GM23248 (cell line): Measurements from ENCODE around the gene BYSL. TPM values are rescaled to one million over a fixed set of nuclear protein-coding genes. Genes with fewer than 3 reads are reported as not detected.

ENCODE experiments used
- DNase-seq: peaks from one replicate; pipeline ENCODE4 v3.0.0-alpha.2; 2015
- H2AFZ ChIP-seq: fragments of 200-600 bp; sonication (generic); 2 replicates; pipeline ENCODE4 v1.6.1; 2016; ENCODE audit warnings: antibody characterized with exemption
- H3F3A ChIP-seq: fragments of 200-600 bp; sonication (generic); 2 replicates; pipeline ENCODE4 v1.6.1; 2016; ENCODE audit warnings: mild to moderate bottlenecking, antibody characterized with exemption, mixed run types; ENCODE audit not compliant: insufficient read depth
- H3K27ac ChIP-seq: fragments of 200-600 bp; sonication (generic); 2 replicates; pipeline ENCODE4 v1.5.1; 2016; ENCODE audit warnings: mild to moderate bottlenecking
- H3K27me3 ChIP-seq: fragments of 200-600 bp; sonication (generic); replicated peaks from 2 replicates; pipeline ENCODE4 v1.6.1; 2016; ENCODE audit warnings: mild to moderate bottlenecking; ENCODE audit not compliant: insufficient read depth
- H3K36me3 ChIP-seq: fragments of 200-600 bp; sonication (generic); 2 replicates; pipeline ENCODE4 v1.6.1; 2016; ENCODE audit warnings: low read depth, mild to moderate bottlenecking
- H3K4me1 ChIP-seq: fragments of 200-600 bp; sonication (generic); 2 replicates; pipeline ENCODE4 v1.6.1; 2016; ENCODE audit warnings: mild to moderate bottlenecking; ENCODE audit not compliant: insufficient read depth
- H3K4me2 ChIP-seq: fragments of 200-600 bp; sonication (generic); one replicate; pipeline ENCODE4 v1.6.1; 2016; ENCODE audit warnings: mild to moderate bottlenecking; ENCODE audit not compliant: unreplicated experiment
- H3K4me3 ChIP-seq: fragments of 200-600 bp; sonication (generic); 2 replicates; pipeline ENCODE4 v1.5.1; 2016; ENCODE audit warnings: mild to moderate bottlenecking
- H3K79me2 ChIP-seq: fragments of 200-600 bp; sonication (generic); 2 replicates; pipeline ENCODE4 v1.6.1; 2016; ENCODE audit warnings: mild to moderate bottlenecking; ENCODE audit not compliant: insufficient read depth
- H3K9ac ChIP-seq: fragments of 200-600 bp; sonication (generic); 2 replicates; pipeline ENCODE4 v1.6.1; 2016; ENCODE audit warnings: mild to moderate bottlenecking
- H3K9me2 ChIP-seq: fragments of 200-600 bp; sonication (generic); 2 replicates; pipeline ENCODE4 v1.6.1; 2016; ENCODE audit warnings: mixed run types, mild to moderate bottlenecking, moderate library complexity; ENCODE audit not compliant: insufficient read depth
- H3K9me3 ChIP-seq: fragments of 200-600 bp; sonication (generic); one replicate; pipeline ENCODE4 v1.6.1; 2017; ENCODE audit warnings: low read depth
- H4K20me1 ChIP-seq: fragments of 200-600 bp; sonication (generic); 2 replicates; pipeline ENCODE4 v1.6.0; 2016; ENCODE audit not compliant: insufficient read depth
- EZH2 ChIP-seq: fragments of 200-600 bp; sonication (generic); IDR thresholded peaks from 2 replicates; pipeline ENCODE4 v1.6.1; 2018; ENCODE audit warnings: antibody characterized with exemption, mild to moderate bottlenecking; ENCODE audit not compliant: insufficient read depth, poor library complexity, severe bottlenecking
- EZH2phosphoT487 ChIP-seq: fragments of 200-600 bp; sonication (generic); IDR thresholded peaks from 2 replicates; pipeline ENCODE4 v1.6.1; 2018; ENCODE audit warnings: antibody characterized with exemption, moderate library complexity, mild to moderate bottlenecking, low read depth; ENCODE audit not compliant: insufficient read depth
- WGBS, 2 experiments: methylation state at CpG; one replicate each; pipeline ENCODE4 v1.1.6; 2015 to 2017; ENCODE audit warnings: low lambda C conversion rate in 2 of 2, low coverage in 1 of 2; ENCODE audit errors: missing lambda C conversion rate in 2 of 2; 5-methylcytosine and 5-hydroxymethylcytosine counted together
- in situ Hi-C: fragments of 300-500 bp; cut with MboI; formaldehyde crosslinking; loops from 2 replicates; pipeline ENCODE4 v1.15.0; 2020
- polyA plus RNA-seq: library from polyadenylated mRNA; unstranded; fragments of >200 nt; fragmentation: Nextera tagmentation; extraction: Ambion mirVana; gene quantifications from 2 replicates; pipeline ENCODE4 v1.2.1, GENCODE V29; 2016
- total RNA-seq: library from RNA; depleted of rRNA; stranded (reverse); fragments of >200 nt; shearing (Covaris generic); gene quantifications from 2 replicates; pipeline ENCODE4 v1.2.3, GENCODE V29; 2014

BYSL gene
- total and polyA plus RNA-seq, 2 experiments from 2014 or later: 11.0 to 28.0 TPM

- peaks cover 73% of the 10 kb centered on the region for H3K79me2 ChIP-seq
- no peak for DNase-seq
- H3K9ac ChIP-seq: no peak overlapping the region
- H3K4me1 ChIP-seq: peaks cover 13% of the 10 kb centered on the region
- H3K4me3 ChIP-seq: no peak overlapping the region
- H3F3A ChIP-seq: no peaks in the 10 kb centered on the region
- H2AFZ ChIP-seq: no peak overlapping the region
- 88 to 93% methylated on average over 6 of the region's 6 CpGs for WGBS, 2 experiments
- no peak overlapping the region for H3K27ac ChIP-seq
- no peaks in the 10 kb centered on the region for H3K27me3 ChIP-seq
- H3K9me2 ChIP-seq: no peaks in the 10 kb centered on the region
- H3K4me2 ChIP-seq: no peak overlapping the region
- in situ Hi-C loops: no loop called here
- TF ChIP-seq EZH2 (no peak), EZH2phosphoT487 (no peak)
- no peaks in the 10 kb centered on the region for H3K9me3 ChIP-seq
- no peaks in the 10 kb centered on the region for H4K20me1 ChIP-seq
- H3K36me3 ChIP-seq: peaks cover 38% of the 10 kb centered on the region; the same call in 1 of the 2 replicates
Observed at GRCh38 chr6:41927253-41927652, 6.0 kb downstream of the BYSL start.

- Histone ChIP-seq H3K4me1 (no peaks in the 10 kb centered on the region), H3F3A (peaks cover 15% of the 10 kb centered on the region), H3K4me2 (no peak overlapping the region), H3K9me3 (no peaks in the 10 kb centered on the region), H4K20me1 (no peaks in the 10 kb centered on the region), H3K36me3 (peaks cover 58% of the 10 kb centered on the region), H3K79me2 (peaks cover 55% of the 10 kb centered on the region), H2AFZ (no peak overlapping the region), H3K27ac (no peak overlapping the region), H3K9me2 (no peaks in the 10 kb centered on the region), H3K4me3 (no peak overlapping the region), H3K27me3 (no peaks in the 10 kb centered on the region), H3K9ac (no peak overlapping the region)
- in situ Hi-C loops: no loop called here
- 87 to 94% methylated on average over 6 of the region's 6 CpGs for WGBS, 2 experiments
- no peak for TF ChIP-seq EZH2
- no peak for DNase-seq
Observed at GRCh38 chr6:41929924-41930323, 8.6 kb downstream of the BYSL start.

- Histone ChIP-seq H3K9me2 (no peaks in the 10 kb centered on the region), H3K36me3 (peaks cover 67% of the 10 kb centered on the region), H2AFZ (no peak overlapping the region), H3K4me1 (peaks cover 12% of the 10 kb centered on the region), H3K79me2 (peaks cover 41% of the 10 kb centered on the region), H4K20me1 (no peaks in the 10 kb centered on the region), H3K9me3 (no peaks in the 10 kb centered on the region), H3K9ac (no peak overlapping the region), H3K4me2 (no peak overlapping the region), H3F3A (peaks cover 30% of the 10 kb centered on the region), H3K27ac (no peak overlapping the region), H3K27me3 (no peaks in the 10 kb centered on the region), H3K4me3 (no peak overlapping the region)
- no peak for DNase-seq
- 68% methylated on average over 2 of the region's 2 CpGs for WGBS, 2 experiments
- TF ChIP-seq EZH2: no peak
- TF ChIP-seq EZH2phosphoT487: no peak
- in situ Hi-C loops: no loop called here
Observed at GRCh38 chr6:41931792-41932191, 10.5 kb downstream of the BYSL start.

GRCh38 chr6:41932378-41932777, 11.1 kb downstream of the BYSL start:
- H3K79me2 ChIP-seq: peaks cover 41% of the 10 kb centered on the region
- H2AFZ ChIP-seq: no peak overlapping the region
- peaks cover 12% of the 10 kb centered on the region for H3K4me1 ChIP-seq
- no peaks in the 10 kb centered on the region for H3K27me3 ChIP-seq
- in situ Hi-C loops: no loop called here
- H3F3A ChIP-seq: peaks cover 36% of the 10 kb centered on the region
- TF ChIP-seq EZH2phosphoT487 (no peak), EZH2 (no peak)
- no peak for DNase-seq
- H3K4me2 ChIP-seq: no peak overlapping the region
- no peak overlapping the region for H3K4me3 ChIP-seq
- H4K20me1 ChIP-seq: no peaks in the 10 kb centered on the region
- peaks cover 63% of the 10 kb centered on the region for H3K36me3 ChIP-seq
- WGBS, 2 experiments: 83 to 87% methylated on average over 15 of the region's 15 CpGs
- H3K9me2 ChIP-seq: no peaks in the 10 kb centered on the region
- no peaks in the 10 kb centered on the region for H3K9me3 ChIP-seq
- H3K9ac ChIP-seq: no peak overlapping the region
- H3K27ac ChIP-seq: no peak overlapping the region
